ENCODE results near the gene RAPGEF1.

Gene RAPGEF1

DNA sequence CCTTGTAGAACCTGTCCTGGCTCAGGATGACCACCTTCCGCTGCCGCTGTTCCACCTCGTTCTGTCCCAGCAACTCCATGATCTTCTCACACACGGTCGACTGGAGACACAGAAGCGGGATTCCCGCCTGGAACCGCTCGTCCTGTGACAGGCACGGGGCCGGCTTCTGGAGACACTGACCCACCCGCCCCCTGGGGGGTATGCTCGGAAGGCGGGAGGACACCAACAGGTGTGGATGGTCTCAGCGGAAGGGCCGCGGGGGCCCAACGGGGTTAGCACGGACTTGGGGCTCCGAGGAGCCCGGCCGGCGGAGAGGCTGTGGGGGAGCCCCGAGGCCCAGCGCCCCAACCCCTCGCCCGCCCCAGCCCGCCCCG is 209.3 kb downstream of the RAPGEF1 start:
- no peak for DNase-seq (ENCODE audit: low read depth, low spot score)

DNA sequence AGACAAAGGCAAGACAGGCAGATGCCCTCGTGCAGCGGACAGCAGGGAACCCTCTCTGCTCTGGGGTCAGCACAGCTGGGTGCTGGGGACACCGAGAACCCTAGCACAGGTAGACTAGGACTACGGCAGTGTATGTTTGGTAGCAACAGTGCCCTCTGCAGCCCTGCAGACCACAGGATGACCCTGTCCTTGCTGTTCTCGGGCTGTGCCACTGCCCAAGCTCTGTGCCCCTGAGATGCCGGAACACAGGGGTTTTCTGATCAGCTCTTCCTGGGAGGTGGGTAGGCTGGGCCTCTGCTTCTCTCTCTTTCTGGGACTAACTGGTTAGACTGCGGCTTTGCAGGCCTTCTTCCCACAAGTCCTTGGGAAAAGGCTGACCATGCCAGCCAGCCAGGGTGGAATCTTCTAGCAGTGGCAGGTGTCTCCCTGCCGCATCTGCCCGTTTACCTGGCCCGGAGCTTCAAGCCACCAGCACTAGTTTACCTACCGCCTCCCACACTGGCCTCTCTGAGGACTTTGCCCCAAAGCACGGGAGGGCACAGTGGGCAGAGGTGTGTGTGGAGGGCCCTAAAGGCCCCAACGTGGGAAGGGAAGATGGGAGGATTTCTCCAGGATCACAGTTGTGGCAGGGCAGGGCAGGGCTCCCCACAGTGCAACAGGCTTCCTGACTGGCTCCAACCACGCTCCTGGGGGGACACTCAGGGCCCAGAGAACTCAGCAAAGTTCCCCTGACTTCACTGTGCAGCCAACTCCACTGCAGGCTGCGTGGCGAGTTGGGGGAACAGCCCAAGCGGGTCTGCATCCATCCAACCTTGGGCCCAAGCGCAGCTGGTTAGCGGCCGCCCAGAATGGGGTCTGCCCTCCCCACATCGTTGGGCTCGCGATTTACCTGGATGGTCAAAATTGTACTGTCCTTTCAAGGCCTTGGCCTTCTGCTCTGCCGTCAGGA is 210.0 kb downstream of the RAPGEF1 start:
- DNase-seq (ENCODE audit: low read depth, low spot score), result no peak

DNA sequence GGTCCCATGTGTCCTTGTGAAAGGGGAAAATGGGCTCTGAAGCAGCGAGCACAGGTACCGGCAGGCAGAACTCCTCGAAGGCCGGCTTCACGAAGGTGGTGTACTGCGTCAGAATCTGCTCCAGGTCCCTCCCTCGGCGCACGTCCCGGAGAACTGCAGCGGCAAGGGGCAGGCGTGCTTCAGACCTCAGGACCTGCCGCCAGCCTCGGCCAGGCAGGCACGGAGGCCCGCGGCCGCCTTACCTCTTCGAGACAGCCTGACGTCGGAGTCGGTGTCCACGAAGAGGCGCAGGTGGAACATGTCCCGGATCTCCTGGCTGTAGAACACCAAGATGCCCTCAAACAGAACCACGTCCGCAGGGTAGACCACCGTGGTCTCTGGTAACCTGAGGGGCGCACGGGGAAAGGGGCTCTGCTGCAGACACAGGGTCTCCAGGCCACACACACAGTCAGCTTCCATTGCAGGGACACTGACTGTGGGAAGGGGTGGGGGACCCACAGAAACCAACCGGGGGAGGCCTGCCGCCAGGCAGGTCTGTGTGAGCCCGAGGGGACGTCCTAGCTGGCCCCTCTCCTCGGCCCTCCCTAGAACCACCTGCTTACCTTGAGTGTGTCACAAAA is 210.9 kb downstream of the RAPGEF1 start:
- DNase-seq (ENCODE audit: low read depth, low spot score), result no peak

DNA sequence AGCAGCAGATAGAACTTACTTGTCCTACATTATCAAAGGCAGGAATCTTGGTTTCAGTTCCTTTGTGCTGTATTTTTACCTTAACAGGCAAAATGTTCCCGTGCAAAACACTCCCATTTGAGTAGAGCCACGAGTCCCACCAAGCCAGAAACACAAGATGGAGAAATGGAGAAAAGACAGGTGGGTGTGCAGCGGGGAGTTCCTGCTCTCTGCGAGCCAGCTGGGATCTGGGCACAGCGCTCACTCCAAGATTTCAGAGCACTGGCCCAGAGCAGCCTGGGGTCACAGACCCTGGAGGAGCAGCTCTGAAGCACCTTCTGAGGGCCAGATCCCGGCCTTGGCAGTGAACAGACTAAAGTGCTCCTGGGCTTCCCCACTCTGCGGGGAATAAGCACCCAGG is 211.7 kb downstream of the RAPGEF1 start:
- DNase-seq (ENCODE audit: low read depth, low spot score), result no peak

Data from iPS DF 19.7 (cell line).